ENCODE data around the gene CRBN. TPM values are rescaled to one million over a fixed set of nuclear protein-coding genes. Genes with fewer than 3 reads are reported as not detected.

CRBN gene
- total RNA-seq = 64.5 and 90.9 TPM in 2 replicates

GRCh38 chr3:3179407-3180094, at the start of gene CRBN:
Gene CRBN, minus strand, starts transcription at chr3:3179691. Its CDS starts 4 bp downstream, at chr3:3179687.

GRCh38 chr3:3126477-3127431, 52.7 kb downstream of the CRBN start, which contains the start of gene TRNT1:
Gene TRNT1, plus strand, starts transcription at chr3:3126940. Its CDS starts 2,101 bp downstream, at chr3:3129041.

GRCh38 chr3:3110299-3110630, 69.2 kb downstream of the CRBN start, which contains the start of gene IL5RA:
Gene IL5RA, minus strand, starts transcription at chr3:3110374. Its CDS starts 5,390 bp downstream, at chr3:3104984.

Other genes with a start within 250 kb of the CRBN start
- not detected in 2 replicates for gene IL5RA, start 69.3 kb downstream of the CRBN start, total RNA-seq
- gene TRNT1, start 52.8 kb downstream of the CRBN start, total RNA-seq = 13.1 and 14.9 TPM in 2 replicates